Endodermal cell (in vitro differentiated cells): ENCODE measurements around the gene FXYD1. TPM values are rescaled to one million over a fixed set of nuclear protein-coding genes. Genes with fewer than 3 reads are reported as not detected.

Source experiments
- DNase-seq: peaks from one replicate; pipeline ENCODE4 v3.0.0-alpha.2; 2017
- H3K27ac ChIP-seq: 2 replicates; pipeline ENCODE4 v1.5.1; 2013; ENCODE audit warnings: mild to moderate bottlenecking, low read depth, low read length, moderate library complexity
- H3K27me3 ChIP-seq: 2 replicates; pipeline ENCODE4 v1.6.1; 2013; ENCODE audit warnings: mild to moderate bottlenecking, low read length, moderate library complexity; ENCODE audit not compliant: insufficient read depth, control insufficient read depth, poor library complexity, severe bottlenecking
- H3K36me3 ChIP-seq: 2 replicates; pipeline ENCODE4 v1.7.0; 2013; ENCODE audit warnings: mild to moderate bottlenecking, low read length, moderate library complexity; ENCODE audit not compliant: control insufficient read depth, insufficient read depth
- H3K4me1 ChIP-seq: one replicate; pipeline ENCODE4 v1.7.0; 2013; ENCODE audit warnings: low read length; ENCODE audit not compliant: control insufficient read depth, insufficient read depth
- H3K4me3 ChIP-seq: 2 replicates; pipeline ENCODE4 v1.5.1; 2013; ENCODE audit warnings: mild to moderate bottlenecking, low read length, moderate library complexity
- H3K9ac ChIP-seq: 2 replicates; pipeline ENCODE4 v1.6.1; 2013; ENCODE audit warnings: mild to moderate bottlenecking, low read length, moderate library complexity; ENCODE audit not compliant: poor library complexity, severe bottlenecking; ENCODE audit errors: extremely low read depth
- H3K9me3 ChIP-seq: 2 replicates; pipeline ENCODE4 v1.6.1; 2013; ENCODE audit warnings: mild to moderate bottlenecking, low read length, moderate library complexity; ENCODE audit not compliant: control insufficient read depth
- H3K27ac Mint-ChIP-seq: 2 replicates; pipeline ENCODE4 v1.8.0; 2020; ENCODE audit warnings: mixed read lengths
- H3K27me3 Mint-ChIP-seq: 2 replicates; pipeline ENCODE4 v1.8.0; 2021; ENCODE audit warnings: mild to moderate bottlenecking, mixed read lengths; ENCODE audit not compliant: insufficient read depth
- H3K36me3 Mint-ChIP-seq: 2 replicates; pipeline ENCODE4 v1.8.0; 2020; ENCODE audit warnings: low read depth, mixed read lengths
- H3K4me1 Mint-ChIP-seq: 2 replicates; pipeline ENCODE4 v1.8.0; 2020; ENCODE audit warnings: mixed read lengths
- H3K4me3 Mint-ChIP-seq: 2 replicates; pipeline ENCODE4 v1.8.0; 2020; ENCODE audit warnings: mild to moderate bottlenecking, moderate library complexity, mixed read lengths
- H3K9me3 Mint-ChIP-seq: 2 replicates; pipeline ENCODE4 v1.8.0; 2020; ENCODE audit warnings: mild to moderate bottlenecking, mixed read lengths
- WGBS, 2 experiments: methylation state at CpG; one replicate each; pipeline versions ENCODE4 v1.1.5 to v1.1.7; 2013; ENCODE audit warnings: missing lambda C conversion rate in 2 of 2, mixed read lengths in 1 of 2; ENCODE audit not compliant: insufficient coverage in 1 of 2, insufficient read length in 1 of 2; 5-methylcytosine and 5-hydroxymethylcytosine counted together
- long read RNA-seq, 4 experiments: library from polyadenylated mRNA in 2 of 4; library from RNA in 1 of 4; library from capped mRNA in 1 of 4; stranded (forward) in 3 of 4; unstranded in 1 of 4; transcript quantifications; one replicate each; pipeline ENCODE4 v2.0.0, GENCODE V29; 2020 to 2021; ENCODE audit warnings: inconsistent platforms in 1 of 4
- polyA plus RNA-seq, 2 experiments: library from polyadenylated mRNA; stranded (reverse); fragments of 50-300 nt; gene quantifications; one replicate each; pipeline ENCODE4 v1.2.3, GENCODE V29; 2013
- total RNA-seq, 2 donors: library from RNA; stranded (reverse); fragmentation: NEBNext Ultra II Directional in 1 of 2; extraction: Animal tissue kit (Norgen Biotek cat#: 25700) in 1 of 2; gene quantifications; 2 replicates in 1 of 2; 3 replicates in 1 of 2; pipeline ENCODE4 v1.2.1, GENCODE V29; 2021
- TF ChIP-seq, protein P1 (sequence below): fragments of 200-600 bp; sonication (generic); conservative IDR thresholded peaks from 2 replicates; pipeline ENCODE4 v1.5.0; 2021; ENCODE audit warnings: antibody characterized with exemption, mild to moderate bottlenecking

Gene FXYD1
- total RNA-seq = under 1 TPM in 1 of 2 donors, not detected in 1; 0.75 TPM
- polyA plus RNA-seq (2013, experiment 1 of 2) = 2.1 TPM
- polyA plus RNA-seq (2013, experiment 2 of 2) = 5.6 TPM
- long read RNA-seq, experiment 1, partial matches to known transcripts = 1 of 1 reads
- long read RNA-seq, experiment 1, other reads (novel, unspliced or antisense) = 0 of 1 reads
- long read RNA-seq, experiment 2 = 0 reads
- long read RNA-seq, experiment 3 = 0 reads
- long read RNA-seq, experiment 4 = 0 reads

DNA sequence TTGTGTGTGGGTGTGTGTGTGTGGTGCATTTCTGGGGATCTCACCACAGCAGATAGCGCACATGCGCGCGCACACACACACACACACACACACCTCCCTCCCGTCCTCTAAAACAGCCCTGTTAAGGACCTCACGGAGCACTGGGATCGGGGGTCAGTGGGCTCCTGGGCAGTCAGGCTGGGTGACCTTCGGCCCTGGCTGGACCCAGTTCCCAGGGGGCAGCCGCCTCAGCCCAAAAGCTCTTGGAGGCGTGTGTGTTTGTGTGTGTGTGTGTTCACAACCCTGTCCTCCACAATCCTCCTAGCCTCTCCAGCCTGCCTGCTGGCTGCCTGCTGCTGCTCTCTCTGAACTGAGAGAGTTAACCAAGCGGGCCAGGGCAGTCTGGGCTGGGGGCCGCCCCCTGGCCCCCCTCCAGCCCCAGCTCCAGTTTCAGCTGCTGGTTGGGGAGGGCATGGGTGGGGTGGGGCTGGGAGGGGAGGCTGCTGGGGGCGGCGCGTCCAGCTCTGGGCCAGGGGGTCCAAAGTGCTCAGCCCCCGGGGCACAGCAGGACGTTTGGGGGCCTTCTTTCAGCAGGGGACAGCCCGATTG is at the start of gene FXYD1:
Gene FXYD1 (plus strand): TSS at position 520 of the 588 bp plus-strand sequence. CDS start 1,256 bp downstream, outside the sequence.
- TF ChIP-seq, protein P1, sequence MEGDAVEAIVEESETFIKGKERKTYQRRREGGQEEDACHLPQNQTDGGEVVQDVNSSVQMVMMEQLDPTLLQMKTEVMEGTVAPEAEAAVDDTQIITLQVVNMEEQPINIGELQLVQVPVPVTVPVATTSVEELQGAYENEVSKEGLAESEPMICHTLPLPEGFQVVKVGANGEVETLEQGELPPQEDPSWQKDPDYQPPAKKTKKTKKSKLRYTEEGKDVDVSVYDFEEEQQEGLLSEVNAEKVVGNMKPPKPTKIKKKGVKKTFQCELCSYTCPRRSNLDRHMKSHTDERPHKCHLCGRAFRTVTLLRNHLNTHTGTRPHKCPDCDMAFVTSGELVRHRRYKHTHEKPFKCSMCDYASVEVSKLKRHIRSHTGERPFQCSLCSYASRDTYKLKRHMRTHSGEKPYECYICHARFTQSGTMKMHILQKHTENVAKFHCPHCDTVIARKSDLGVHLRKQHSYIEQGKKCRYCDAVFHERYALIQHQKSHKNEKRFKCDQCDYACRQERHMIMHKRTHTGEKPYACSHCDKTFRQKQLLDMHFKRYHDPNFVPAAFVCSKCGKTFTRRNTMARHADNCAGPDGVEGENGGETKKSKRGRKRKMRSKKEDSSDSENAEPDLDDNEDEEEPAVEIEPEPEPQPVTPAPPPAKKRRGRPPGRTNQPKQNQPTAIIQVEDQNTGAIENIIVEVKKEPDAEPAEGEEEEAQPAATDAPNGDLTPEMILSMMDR = no peak
- peaks cover 21% of the 10 kb centered on the region for H3K27me3 Mint-ChIP-seq
- WGBS, 2 experiments = 73% methylated on average over 10 of the region's 18 CpGs; no CpG with 5 or more reads in 1 of the 2 experiments
- no peaks in the 10 kb centered on the region for H3K36me3 ChIP-seq
- no peak within 1 kb of the TSS for H3K4me3 Mint-ChIP-seq
- H3K9ac ChIP-seq = no peak within 1 kb of the TSS
- H3K27ac Mint-ChIP-seq = no peak within 1 kb of the TSS
- no peaks in the 10 kb centered on the region for H3K36me3 Mint-ChIP-seq
- H3K4me3 ChIP-seq = no peak within 1 kb of the TSS
- peaks cover 14% of the 10 kb centered on the region for H3K4me1 Mint-ChIP-seq
- DNase-seq = no peak
- H3K27me3 ChIP-seq = peaks cover 28% of the 10 kb centered on the region
- H3K27ac ChIP-seq = peak within 1 kb of the TSS; percentile 80
- H3K4me1 ChIP-seq = no peaks in the 10 kb centered on the region
- H3K9me3 Mint-ChIP-seq = no peaks in the 10 kb centered on the region
- H3K9me3 ChIP-seq = no peaks in the 10 kb centered on the region

DNA sequence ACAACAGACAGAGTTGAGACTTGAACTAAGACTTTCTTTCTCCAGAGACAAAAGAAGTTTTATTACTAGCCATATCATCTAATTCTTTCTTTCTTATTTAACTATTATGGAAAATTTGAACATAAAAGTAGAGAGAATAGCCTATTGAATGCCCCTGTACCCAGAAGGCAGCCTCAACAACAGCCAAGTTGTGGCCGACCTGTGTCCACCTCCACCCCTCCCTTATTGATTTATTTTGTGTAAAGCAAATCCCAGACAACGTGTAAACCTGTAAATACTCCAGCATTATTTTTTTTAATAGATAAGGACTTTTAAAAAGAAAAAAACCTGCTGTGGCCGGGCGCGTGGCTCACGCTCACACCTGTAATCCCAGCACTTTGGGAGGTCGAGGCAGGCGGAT is 49.1 kb upstream of the FXYD1 start:
- H3K9ac ChIP-seq = no peak overlapping the region
- H3K9me3 ChIP-seq = no peaks in the 10 kb centered on the region
- H3K36me3 ChIP-seq = no peaks in the 10 kb centered on the region
- H3K4me3 Mint-ChIP-seq = no peak overlapping the region
- no peaks in the 10 kb centered on the region for H3K27me3 Mint-ChIP-seq
- H3K4me1 Mint-ChIP-seq = peaks cover 1% of the 10 kb centered on the region
- no peaks in the 10 kb centered on the region for H3K9me3 Mint-ChIP-seq
- no peaks in the 10 kb centered on the region for H3K27me3 ChIP-seq
- H3K27ac ChIP-seq = no peak overlapping the region
- WGBS, 2 experiments = 94% methylated on average over 7 of the region's 8 CpGs; no CpG with 5 or more reads in 1 of the 2 experiments
- TF ChIP-seq, protein P1 = no peak
- no peak overlapping the region for H3K4me3 ChIP-seq
- no peaks in the 10 kb centered on the region for H3K4me1 ChIP-seq
- no peak for DNase-seq
- H3K36me3 Mint-ChIP-seq = no peaks in the 10 kb centered on the region
- no peak overlapping the region for H3K27ac Mint-ChIP-seq

DNA sequence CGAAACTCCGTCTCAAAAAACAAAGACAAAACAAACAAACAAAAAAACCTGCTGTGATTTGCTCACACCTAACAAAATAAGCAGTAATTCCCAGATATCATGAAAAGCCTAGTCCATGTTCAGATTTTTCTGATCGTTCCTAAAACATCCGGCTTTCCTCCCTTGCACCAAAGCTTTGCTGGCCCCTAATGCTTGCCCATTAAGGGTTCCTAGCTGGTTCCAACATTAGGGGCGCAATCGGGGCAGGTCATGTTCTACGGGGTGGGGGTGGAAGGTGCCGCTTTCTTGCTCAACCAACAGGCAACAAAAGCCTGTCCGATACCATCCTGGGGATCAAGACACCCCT is 48.5 kb upstream of the FXYD1 start:
- WGBS, 2 experiments = 82 to 85% methylated on average over 4 to 9 of the region's 9 CpGs
- no peak overlapping the region for H3K4me3 Mint-ChIP-seq
- Histone ChIP-seq H3K4me3 (no peak overlapping the region), H3K36me3 (no peaks in the 10 kb centered on the region), H3K27ac (no peak overlapping the region), H3K4me1 (no peaks in the 10 kb centered on the region), H3K9ac (no peak overlapping the region), H3K9me3 (no peaks in the 10 kb centered on the region), H3K27me3 (no peaks in the 10 kb centered on the region)
- TF ChIP-seq, protein P1 = no peak
- peaks cover 1% of the 10 kb centered on the region for H3K4me1 Mint-ChIP-seq
- no peak overlapping the region for H3K27ac Mint-ChIP-seq
- H3K36me3 Mint-ChIP-seq = no peaks in the 10 kb centered on the region
- no peak for DNase-seq
- H3K9me3 Mint-ChIP-seq = no peaks in the 10 kb centered on the region
- H3K27me3 Mint-ChIP-seq = no peaks in the 10 kb centered on the region
